SIG-M5 (cell line): ENCODE results near the gene MYO9B.
A peak's percentile ranks its signal among the peaks of the same experiment; 100 is the strongest.

Experiments used
- DNase-seq: peaks from one replicate; lab custom pipeline; 2025; lab: John Stamatoyannopoulos, UW

The MYO9B gene

GRCh38 chr19:17215127-17215971 is 139.8 kb downstream of the MYO9B start, which contains the start of gene USE1:
TSS of gene USE1 (plus strand) at chr19:17215357. CDS start at chr19:17215406, 49 bp downstream.
- DNase-seq: peak; percentile 45

DNA sequence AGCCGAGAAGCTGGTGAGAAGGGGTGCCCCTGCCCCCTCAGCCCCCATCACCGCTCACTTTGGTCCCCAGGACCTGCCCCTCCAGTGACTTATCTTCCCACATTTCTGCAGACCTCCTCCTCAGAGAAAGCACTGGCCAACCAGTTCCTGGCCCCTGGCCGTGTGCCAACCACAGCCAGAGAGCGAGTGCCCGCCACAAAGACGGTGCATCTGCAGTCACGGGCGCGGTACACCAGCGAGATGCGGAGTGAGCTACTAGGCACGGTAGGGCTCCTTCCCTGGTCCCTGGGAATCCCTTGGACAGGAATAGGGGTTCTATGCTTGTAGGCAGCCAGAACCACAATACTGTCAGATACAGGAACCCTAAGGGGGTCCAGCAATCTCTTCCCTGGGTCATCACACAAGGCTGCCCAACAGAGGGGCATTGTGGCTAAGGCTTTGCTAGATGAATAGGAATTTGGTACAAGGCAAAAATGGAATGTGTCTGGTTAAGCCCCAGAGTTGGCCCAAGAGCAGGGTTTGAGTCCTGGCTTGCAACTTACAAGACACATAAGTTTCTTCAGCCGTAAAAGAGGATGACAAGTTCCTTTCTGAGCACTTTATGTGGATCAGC is 140.6 kb downstream of the MYO9B start:
- no peak for DNase-seq

DNA sequence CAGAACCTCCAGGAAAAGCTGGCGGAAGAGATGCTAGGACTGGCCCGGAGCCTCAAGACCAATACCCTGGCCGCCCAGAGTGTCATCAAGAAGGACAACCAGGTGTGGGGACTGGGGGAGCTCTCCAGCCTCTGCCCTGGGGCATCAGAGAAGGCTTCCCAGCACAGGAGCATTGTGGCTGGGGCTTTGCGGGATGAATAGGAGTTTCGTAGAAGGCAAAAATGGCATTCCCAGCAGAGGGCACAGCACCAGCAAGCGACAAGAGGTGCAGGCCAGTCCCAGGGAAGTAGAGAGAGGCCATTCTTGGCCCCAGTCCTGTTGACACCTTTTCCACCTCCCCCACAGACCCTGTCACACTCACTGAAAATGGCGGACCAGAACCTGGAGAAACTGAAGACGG is 143.7 kb downstream of the MYO9B start:
- DNase-seq: no peak

DNA sequence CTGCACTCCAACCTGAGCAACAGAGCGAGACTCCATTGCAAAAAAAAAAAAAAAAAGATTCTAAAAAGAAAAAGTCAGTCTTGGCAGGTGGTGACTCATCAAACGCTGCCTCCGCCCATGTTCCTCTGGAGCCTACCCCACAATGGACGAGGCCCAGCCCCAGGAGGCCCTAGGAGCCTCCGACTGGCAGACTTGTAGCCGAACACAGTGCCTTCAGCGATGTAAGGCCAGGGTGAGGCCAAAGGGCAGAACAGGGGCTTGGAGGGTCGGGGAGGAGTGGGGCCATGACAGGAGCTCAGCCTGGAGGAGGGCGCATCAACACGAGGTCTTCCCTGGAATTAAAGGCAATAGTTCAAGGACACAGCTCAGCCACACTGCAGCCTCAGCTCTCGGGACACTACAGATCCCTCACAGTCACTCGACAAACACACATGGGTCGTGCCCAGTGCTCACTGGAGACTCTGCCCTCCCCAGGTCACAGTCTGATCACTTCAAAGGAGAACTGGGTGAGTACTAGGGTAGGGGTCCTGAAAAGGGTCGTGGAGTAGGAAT is 144.7 kb downstream of the MYO9B start:
- no peak for DNase-seq

GRCh38 chr19:17225053-17225452 is 149.5 kb downstream of the MYO9B start:
- no peak for DNase-seq

DNA sequence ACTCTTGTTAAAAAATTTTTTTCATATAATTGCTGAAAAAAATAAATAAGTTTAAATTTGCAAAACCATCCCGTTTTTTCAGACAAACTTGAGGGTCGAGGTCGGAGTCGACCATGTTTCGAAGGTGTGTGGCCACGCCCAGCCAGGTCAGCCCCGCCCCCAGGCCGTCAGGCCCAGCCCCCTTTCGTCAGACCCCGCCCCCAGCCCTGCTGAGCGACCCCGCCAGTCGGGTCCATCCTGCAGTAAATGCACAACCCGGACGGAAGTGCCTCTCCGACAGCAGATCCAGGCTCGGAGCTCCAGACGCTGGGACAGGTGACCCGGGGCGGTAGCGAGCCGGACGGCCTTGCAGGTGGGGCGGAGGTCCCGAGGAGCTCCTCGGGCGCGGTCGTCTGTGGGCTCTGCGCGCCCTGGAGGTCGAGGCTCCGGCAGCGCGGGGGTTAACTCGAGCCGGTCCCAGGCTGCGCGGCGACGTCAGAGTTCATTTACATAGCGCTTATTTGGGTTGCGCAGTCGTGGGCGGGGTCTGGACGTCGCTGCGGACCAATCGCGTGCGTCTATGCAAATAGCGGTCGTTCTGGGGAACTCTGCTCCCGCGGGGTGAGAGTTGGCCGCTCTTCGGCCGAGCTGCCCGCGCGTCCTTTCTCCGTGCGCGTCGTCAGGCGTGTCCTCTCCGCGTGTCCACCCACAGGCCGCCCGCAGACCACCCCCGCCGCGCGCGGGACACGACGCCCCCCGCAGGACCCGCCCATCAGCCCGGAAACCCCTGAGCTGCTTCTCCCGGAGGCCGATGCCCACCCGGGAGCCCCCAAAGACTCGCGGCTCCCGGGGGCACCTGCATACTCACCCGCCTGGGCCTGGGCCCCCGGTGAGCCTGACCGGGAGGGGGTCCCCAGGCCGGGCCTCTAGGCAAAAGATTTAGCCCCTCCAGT is 150.7 kb downstream of the MYO9B start, which contains the start of gene OCEL1:
OCEL1 (plus strand) TSS at position 225 of the 932 bp plus-strand sequence; CDS start at position 247, 22 bp downstream.
- DNase-seq: peak; percentile 76

GRCh38 chr19:17227798-17228367 is 152.3 kb downstream of the MYO9B start:
- no peak for DNase-seq

DNA sequence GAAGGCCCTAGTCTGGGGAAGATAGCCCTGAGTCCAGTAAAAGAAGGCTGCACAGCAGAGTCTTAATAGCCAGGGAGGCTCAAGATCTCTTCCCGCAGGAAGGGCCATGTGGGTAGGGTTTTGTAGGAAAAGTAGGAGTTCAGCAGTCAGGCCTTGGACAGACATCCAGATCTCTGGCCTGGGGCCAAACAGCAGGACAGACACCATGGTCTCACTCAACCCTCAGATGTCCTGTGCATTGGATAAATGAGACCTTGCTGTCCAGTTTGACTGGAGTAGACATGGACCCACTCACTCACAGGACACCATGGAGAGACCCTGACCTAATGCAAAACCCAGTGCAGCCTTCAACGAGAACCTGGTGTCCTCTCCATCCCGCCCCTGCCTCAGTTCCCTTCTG is 154.3 kb downstream of the MYO9B start:
- no peak for DNase-seq

DNA sequence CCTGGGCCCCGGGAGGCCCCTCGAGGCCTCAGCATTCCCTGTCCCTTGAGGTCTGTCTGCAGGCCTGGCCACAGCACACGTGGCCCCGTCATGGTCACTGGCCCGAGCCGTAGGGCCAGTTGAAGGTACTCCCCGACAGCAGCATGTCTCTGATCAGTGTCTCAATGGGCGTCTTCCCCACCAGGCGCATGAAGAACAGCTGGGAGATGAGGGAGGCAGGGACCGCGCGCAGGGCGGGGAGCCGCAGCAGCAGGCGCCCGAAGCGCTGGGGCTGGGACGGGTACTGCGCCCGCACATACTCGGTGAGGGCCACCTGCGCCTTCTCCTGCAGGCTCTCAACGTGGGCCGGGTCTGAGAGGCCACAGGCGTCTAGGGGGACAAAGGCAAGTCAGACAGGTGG is 156.7 kb downstream of the MYO9B start:
- no peak for DNase-seq

DNA sequence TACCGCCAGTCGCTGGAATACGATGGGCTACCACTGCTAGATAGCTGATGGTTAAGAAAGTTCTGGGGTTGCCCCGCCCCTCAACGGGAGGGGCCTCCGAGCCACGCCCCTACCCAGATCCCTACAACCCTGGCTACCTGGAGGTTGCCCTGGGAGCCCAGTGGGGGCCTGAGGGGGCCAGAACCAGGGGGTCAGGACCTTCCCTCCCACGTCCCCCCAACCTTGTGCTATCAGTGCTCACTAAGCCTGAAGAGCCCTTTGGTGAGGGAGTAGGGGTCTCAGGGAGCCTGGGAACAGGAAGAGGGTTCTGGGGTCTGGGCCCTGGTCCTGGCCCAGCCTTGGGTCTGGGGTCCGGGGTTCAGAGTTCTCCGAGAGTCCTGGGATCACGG is 159.3 kb downstream of the MYO9B start:
- no peak for DNase-seq

DNA sequence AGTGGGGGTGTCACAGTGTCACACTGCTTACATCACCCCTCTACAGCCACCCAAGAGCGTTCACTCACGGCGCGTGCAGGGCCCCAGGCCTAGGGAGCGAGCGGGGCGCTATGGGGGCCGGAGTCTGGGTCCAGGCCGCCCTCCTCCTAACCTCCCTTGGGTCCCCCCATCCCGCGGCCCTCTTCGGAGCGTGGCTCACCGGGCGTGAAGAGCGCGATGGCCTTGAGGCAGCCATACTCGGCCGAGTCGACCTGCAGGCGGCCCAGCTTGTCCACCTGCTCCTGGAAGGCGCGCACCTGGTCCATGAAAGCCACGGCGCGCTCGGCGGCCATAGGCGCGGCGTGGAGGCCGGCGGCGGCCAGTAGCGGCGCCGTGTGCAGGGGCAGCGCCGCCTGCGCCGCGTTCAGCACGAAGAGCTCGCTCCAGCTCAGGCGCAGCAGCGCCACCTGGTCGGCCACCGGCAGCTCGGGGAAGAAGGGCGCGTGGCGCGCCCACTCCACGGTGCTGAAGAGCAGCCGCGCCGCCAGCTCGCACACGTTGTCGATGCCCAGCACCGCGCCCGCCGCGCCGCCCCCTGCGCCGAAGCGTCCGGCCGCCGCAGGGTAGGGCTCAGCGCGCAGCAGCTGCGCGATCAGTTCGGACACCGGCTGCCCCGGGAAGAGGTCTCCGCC is 159.9 kb downstream of the MYO9B start:
- DNase-seq: no peak

DNA sequence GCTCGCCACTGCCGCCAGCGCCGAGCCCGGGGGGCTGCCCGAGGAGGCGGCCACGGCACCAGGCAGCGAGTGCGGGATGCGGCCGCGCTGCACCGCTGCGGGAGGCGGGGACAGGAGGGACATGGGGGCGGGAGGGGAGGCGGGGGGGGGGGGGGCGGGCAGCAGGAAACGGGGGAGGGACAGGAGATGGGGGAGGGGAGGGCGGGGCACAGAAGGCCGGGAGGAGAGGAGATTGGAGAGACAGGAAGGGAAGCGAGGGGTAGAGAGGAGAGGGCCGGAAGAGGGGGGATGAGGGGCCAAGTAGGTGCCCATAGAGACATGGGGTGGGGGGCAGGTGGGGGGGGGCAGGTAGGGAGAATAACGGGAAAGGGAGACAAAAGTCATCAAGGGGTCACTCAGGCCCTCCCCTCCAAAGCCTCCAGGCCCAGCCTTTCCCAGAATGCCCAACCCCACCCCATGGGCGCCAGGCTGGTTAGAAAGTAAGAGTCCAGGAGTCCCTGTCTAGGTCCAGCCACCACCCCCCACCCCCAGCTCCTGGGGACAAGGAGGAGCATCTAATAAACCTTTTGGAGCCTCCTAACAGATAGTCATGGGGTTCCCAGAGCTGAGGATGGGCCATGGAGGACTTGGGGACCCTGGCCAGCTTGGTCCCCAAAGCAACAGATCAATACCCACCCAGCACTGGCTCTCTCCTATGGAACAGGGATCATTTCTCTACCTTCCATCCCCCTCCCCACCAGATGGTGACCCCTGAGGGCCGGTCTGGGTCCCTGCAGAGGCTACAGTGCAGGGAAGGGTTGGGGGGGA is 160.6 kb downstream of the MYO9B start:
- DNase-seq: no peak

DNA sequence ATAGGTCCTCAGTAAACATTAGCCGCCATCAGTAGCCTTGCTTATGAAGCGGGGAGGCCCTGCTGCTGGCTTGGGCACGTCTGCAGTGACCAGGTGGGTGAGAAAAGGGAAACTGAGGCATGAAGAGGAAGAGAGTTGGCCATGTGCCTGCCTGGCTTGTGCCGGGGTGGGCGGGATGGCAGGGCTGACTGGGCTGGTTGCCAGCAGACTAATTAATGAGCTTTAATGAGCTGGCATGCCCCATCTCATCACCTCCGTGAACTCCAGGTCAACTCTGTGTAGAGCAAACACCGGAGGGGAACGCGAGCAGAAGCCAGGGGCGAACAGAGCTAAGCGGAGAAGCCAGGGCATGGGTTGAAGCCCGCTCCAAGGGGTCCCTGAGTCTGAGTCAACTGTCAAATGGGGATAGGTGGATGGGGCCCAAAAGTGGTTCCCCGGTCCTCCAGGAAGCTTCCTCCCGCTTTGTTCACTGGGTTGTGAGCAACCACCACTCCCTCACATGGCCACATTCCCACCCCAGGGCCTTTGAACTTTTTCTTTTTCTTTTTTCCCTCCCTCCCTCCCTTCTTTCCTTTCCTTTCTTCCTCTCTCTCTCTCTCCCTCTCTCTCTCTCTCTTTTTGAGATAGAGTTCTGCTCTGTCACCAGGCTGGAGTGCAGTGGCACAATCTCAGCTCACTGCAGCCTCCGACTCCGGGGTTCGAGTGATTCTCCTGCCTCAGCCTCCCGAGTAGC is 161.4 kb downstream of the MYO9B start:
- no peak for DNase-seq

GRCh38 chr19:17237747-17238706 is 162.4 kb downstream of the MYO9B start:
- DNase-seq: no peak

DNA sequence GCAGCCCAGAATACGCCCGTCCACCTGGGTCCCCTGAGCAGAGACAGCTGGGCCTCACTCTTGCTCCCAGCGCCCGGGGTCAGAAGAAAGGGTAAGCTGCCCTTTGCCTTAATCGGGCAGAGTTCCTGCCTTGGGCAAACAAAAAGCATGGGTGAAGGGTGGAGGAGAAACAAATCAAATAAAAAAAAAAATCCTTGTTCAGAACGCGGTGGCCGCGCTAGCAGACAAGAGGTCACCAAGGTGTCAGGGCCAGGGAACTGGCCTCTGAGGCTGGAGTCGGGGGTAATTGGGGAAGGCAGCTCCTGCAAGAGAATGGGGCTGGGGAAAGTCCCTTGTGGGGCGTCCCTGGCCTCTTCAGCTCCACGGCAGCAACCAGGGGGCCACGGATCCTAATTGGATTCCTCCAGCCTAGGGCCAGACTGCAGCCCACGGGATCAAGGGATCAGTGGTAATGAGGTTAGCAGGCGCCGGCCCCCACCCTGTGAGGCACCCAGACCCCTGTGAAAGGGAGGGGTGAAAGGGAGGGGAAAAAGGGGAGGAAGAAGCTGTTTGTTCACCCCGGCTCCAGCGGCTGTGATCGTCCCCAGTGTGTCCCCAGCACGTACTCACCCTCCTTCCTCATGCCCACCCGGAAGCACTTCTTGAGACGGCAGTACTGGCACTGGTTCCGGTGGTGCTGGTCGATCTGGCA is 164.6 kb downstream of the MYO9B start:
- DNase-seq: no peak

DNA sequence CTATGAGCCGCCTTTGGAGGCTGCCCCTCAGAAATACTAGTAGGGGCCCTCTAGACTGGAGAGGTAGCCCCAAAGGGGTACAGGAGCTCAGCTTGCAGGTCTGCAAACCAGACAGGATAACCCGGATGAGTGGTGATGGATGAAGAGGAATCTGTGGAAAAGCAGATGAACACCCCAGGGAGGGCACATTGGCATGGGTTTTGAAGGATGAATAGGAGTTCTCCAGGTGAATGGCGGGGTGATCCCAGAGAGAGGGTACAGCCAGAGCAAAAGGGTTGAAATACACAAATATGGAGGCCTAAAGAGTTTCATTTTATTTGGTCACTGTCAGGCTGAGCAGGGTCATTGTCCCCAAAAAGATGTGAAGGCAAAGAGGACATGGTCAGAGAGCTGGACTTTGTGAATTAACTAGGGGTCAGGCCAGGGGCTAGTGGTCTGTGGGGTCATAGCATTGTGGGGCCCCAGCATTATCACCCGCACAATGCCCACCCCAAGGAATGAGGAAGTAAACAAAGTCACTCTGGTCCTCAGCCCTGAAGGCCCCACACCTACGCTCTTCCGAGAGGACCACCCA is 165.3 kb downstream of the MYO9B start:
- DNase-seq: no peak

DNA sequence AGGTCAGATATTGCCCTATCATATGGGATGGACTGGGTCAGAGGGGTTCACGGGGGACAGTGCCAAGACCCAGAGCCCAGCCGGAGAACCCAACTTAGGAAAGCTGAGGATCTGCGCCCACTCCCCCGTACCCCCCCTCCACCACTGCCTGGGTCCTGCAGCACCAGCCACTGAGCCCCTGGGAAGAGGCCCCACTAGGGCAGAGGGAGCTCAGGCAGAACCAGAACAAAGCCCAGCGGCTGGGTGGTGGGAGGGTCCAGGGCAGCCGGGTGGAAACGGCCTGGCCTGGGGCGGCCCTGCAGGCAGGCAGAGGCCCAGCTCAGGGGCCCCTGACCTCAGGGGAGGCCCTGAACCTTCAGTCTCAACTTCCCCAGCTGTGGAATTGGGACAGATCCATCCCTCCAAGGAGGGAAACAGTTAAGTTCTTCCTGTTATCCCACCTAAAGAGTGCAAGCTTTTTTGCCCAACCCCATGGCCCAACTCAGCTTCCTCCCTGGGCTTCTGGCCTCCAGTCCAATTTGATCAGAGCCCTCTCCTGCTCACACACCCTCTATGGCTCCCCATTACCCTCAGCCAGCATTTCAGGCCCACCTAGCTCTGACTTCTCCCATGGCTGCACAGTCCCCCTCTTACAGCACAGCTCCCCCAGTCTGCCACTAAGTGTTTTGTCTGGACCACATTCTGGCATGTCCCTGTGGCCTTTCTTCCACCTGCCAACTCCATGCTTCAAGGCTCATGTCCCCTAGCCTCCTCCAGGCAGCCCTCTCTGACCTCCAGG is 167.0 kb downstream of the MYO9B start:
- no peak for DNase-seq
